ENCODE measurements around the gene HELLS.

- TF ChIP-seq, protein P1, sequence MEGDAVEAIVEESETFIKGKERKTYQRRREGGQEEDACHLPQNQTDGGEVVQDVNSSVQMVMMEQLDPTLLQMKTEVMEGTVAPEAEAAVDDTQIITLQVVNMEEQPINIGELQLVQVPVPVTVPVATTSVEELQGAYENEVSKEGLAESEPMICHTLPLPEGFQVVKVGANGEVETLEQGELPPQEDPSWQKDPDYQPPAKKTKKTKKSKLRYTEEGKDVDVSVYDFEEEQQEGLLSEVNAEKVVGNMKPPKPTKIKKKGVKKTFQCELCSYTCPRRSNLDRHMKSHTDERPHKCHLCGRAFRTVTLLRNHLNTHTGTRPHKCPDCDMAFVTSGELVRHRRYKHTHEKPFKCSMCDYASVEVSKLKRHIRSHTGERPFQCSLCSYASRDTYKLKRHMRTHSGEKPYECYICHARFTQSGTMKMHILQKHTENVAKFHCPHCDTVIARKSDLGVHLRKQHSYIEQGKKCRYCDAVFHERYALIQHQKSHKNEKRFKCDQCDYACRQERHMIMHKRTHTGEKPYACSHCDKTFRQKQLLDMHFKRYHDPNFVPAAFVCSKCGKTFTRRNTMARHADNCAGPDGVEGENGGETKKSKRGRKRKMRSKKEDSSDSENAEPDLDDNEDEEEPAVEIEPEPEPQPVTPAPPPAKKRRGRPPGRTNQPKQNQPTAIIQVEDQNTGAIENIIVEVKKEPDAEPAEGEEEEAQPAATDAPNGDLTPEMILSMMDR (IDR thresholded peaks at IDR 0.05), result no peak
- TF ChIP-seq EP300 (IDR thresholded peaks at IDR 0.05) (no peak), POLR2A (IDR thresholded peaks at IDR 0.05) (no peak)
Measured at GRCh38 chr10:94500063-94500462, 45.5 kb upstream of the HELLS start.

Data from ovary (tissue), 3 donors.